ENCODE results near the gene ADGRG4.

Gene ADGRG4

DNA sequence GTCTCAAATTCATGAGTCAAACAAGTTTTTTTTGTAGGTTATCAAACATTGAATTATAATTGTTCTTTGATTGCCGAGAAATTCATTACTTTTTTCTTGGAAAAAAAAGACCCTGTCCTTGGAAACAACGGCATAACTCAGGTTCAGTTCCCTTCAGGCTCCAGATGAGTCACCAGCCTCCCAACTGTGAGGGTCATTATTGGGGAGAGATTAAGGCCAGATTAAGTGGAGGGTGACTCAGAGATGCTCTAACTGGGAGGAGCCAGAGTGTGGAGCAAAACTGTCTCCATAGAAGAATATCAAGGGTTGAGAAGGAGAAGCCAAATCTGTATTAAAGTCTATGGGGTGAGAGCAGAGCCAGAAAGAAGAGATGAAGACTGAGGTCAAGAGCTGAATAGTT is 9.6 kb downstream of the ADGRG4 start (continued):
- TF ChIP-seq, protein P1, sequence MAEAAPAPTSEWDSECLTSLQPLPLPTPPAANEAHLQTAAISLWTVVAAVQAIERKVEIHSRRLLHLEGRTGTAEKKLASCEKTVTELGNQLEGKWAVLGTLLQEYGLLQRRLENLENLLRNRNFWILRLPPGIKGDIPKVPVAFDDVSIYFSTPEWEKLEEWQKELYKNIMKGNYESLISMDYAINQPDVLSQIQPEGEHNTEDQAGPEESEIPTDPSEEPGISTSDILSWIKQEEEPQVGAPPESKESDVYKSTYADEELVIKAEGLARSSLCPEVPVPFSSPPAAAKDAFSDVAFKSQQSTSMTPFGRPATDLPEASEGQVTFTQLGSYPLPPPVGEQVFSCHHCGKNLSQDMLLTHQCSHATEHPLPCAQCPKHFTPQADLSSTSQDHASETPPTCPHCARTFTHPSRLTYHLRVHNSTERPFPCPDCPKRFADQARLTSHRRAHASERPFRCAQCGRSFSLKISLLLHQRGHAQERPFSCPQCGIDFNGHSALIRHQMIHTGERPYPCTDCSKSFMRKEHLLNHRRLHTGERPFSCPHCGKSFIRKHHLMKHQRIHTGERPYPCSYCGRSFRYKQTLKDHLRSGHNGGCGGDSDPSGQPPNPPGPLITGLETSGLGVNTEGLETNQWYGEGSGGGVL (tag by site-specific recombination; IDR thresholded peaks at IDR 0.05): peak; percentile 26; the same call in 1 of the 2 replicates
- TF ChIP-seq ZNF629 (tag by site-specific recombination; IDR thresholded peaks at IDR 0.05) (peak; percentile 66; the same call in 1 of the 2 replicates), KLF7 (tag by site-specific recombination; IDR thresholded peaks at IDR 0.05; ENCODE audit: borderline replicate concordance) (no peak), ZNF211 (tag by site-specific recombination; IDR thresholded peaks at IDR 0.05; ENCODE audit: low read depth) (no peak), ZNF530 (tag by site-specific recombination; IDR thresholded peaks at IDR 0.05; ENCODE audit: low read depth) (no peak), REPIN1 (tag by site-specific recombination; IDR thresholded peaks at IDR 0.05; ENCODE audit: low read depth) (no peak), ZEB2 (tag by site-specific recombination; IDR thresholded peaks at IDR 0.05) (peak; percentile 29; the same call in 1 of the 2 replicates), ZNF747 (tag by site-specific recombination; IDR thresholded peaks at IDR 0.05) (no peak), HIC1 (tag by site-specific recombination; IDR thresholded peaks at IDR 0.05) (peak; percentile 58), ZSCAN4 (tag by site-specific recombination; IDR thresholded peaks at IDR 0.05) (no peak), ZSCAN30 (tag by site-specific recombination; IDR thresholded peaks at IDR 0.05) (no peak), ZNF274 (IDR thresholded peaks at IDR 0.05; ENCODE audit: low read length) (no peak), ZNF274 (tag by site-specific recombination; IDR thresholded peaks at IDR 0.05; ENCODE audit: borderline replicate concordance) (no peak), ZNF776 (tag by site-specific recombination; IDR thresholded peaks at IDR 0.05; ENCODE audit: borderline replicate concordance) (no peak), BCL6B (tag by site-specific recombination; IDR thresholded peaks at IDR 0.05) (0 out of 2 replicates have a peak, but pooled peaks have one; percentile 43), SETDB1 (IDR thresholded peaks at IDR 0.05; ENCODE audit: insufficient read length, low read length) (peak; percentile 24), MYNN (tag by site-specific recombination; IDR thresholded peaks at IDR 0.05; ENCODE audit: borderline replicate concordance) (no peak), ZNF645 (tag by site-specific recombination; IDR thresholded peaks at IDR 0.05) (no peak), ZNF2 (tag by site-specific recombination; IDR thresholded peaks at IDR 0.05) (no peak)
- TF ChIP-seq, protein P2, sequence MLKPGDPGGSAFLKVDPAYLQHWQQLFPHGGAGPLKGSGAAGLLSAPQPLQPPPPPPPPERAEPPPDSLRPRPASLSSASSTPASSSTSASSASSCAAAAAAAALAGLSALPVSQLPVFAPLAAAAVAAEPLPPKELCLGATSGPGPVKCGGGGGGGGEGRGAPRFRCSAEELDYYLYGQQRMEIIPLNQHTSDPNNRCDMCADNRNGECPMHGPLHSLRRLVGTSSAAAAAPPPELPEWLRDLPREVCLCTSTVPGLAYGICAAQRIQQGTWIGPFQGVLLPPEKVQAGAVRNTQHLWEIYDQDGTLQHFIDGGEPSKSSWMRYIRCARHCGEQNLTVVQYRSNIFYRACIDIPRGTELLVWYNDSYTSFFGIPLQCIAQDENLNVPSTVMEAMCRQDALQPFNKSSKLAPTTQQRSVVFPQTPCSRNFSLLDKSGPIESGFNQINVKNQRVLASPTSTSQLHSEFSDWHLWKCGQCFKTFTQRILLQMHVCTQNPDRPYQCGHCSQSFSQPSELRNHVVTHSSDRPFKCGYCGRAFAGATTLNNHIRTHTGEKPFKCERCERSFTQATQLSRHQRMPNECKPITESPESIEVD (tag by site-specific recombination; IDR thresholded peaks at IDR 0.05): peak; percentile 31
- TF ChIP-seq, protein P3, sequence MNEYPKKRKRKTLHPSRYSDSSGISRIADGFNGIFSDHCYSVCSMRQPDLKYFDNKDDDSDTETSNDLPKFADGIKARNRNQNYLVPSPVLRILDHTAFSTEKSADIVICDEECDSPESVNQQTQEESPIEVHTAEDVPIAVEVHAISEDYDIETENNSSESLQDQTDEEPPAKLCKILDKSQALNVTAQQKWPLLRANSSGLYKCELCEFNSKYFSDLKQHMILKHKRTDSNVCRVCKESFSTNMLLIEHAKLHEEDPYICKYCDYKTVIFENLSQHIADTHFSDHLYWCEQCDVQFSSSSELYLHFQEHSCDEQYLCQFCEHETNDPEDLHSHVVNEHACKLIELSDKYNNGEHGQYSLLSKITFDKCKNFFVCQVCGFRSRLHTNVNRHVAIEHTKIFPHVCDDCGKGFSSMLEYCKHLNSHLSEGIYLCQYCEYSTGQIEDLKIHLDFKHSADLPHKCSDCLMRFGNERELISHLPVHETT (tag by site-specific recombination; IDR thresholded peaks at IDR 0.05): no peak
- TF ChIP-seq, protein P4, sequence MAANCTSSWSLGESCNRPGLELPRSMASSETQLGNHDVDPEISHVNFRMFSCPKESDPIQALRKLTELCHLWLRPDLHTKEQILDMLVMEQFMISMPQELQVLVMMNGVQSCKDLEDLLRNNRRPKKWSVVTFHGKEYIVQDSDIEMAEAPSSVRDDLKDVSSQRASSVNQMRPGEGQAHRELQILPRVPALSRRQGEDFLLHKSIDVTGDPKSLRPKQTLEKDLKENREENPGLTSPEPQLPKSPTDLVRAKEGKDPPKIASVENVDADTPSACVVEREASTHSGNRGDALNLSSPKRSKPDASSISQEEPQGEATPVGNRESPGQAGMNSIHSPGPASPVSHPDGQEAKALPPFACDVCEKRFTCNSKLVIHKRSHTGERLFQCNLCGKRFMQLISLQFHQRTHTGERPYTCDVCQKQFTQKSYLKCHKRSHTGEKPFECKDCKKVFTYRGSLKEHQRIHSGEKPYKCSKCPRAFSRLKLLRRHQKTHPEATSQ (tag by site-specific recombination; IDR thresholded peaks at IDR 0.05): no peak
- TF ChIP-seq, protein P5, sequence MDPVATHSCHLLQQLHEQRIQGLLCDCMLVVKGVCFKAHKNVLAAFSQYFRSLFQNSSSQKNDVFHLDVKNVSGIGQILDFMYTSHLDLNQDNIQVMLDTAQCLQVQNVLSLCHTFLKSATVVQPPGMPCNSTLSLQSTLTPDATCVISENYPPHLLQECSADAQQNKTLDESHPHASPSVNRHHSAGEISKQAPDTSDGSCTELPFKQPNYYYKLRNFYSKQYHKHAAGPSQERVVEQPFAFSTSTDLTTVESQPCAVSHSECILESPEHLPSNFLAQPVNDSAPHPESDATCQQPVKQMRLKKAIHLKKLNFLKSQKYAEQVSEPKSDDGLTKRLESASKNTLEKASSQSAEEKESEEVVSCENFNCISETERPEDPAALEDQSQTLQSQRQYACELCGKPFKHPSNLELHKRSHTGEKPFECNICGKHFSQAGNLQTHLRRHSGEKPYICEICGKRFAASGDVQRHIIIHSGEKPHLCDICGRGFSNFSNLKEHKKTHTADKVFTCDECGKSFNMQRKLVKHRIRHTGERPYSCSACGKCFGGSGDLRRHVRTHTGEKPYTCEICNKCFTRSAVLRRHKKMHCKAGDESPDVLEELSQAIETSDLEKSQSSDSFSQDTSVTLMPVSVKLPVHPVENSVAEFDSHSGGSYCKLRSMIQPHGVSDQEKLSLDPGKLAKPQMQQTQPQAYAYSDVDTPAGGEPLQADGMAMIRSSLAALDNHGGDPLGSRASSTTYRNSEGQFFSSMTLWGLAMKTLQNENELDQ (tag by site-specific recombination; IDR thresholded peaks at IDR 0.05; ENCODE audit: low read depth): no peak

All from HEK293 (cell line).